Measurements from ENCODE around the gene COTL1.

- TF ChIP-seq EZH2phosphoT487 (IDR thresholded peaks at IDR 0.05; ENCODE audit: borderline replicate concordance, low read length) (no peak), CTCF (conservative IDR thresholded peaks at IDR 0.05; ENCODE audit: low read depth, low read length) (no peak)
Measured at GRCh38 chr16:84531671-84532111, 86.2 kb downstream of the COTL1 start.
